BJ (cell line): Measurements from ENCODE around the gene LHFPL6. TPM values are rescaled to one million over a fixed set of nuclear protein-coding genes. Genes with fewer than 3 reads are reported as not detected.

Experiments
- CTCF ChIA-PET: fragments of 350-600 bp; formaldehyde crosslinking; extraction: SDS; loops from one replicate; lab custom pipeline; 2021; ENCODE audit warnings: antibody characterized with exemption, inconsistent platforms; lab: Yijun Ruan, JAX
- POLR2A ChIA-PET: fragments of 300-600 bp; sonication (Branson Sonifier 250); formaldehyde crosslinking; extraction: SDS; loops from one replicate; lab custom pipeline; 2021; ENCODE audit warnings: antibody characterized with exemption; lab: Charles Lee
- DNase-seq: peaks from one replicate; pipeline ENCODE4 v3.0.0-alpha.2; 2011; ENCODE audit warnings: low read depth
- H3K27me3 ChIP-seq: 2 replicates; pipeline ENCODE4 v1.6.0; 2011; ENCODE audit warnings: low read length; ENCODE audit not compliant: control insufficient read depth, insufficient read depth
- H3K36me3 ChIP-seq: 2 replicates; pipeline ENCODE4 v1.5.1; 2011; ENCODE audit warnings: low read length; ENCODE audit not compliant: control insufficient read depth, insufficient read depth
- H3K4me3 ChIP-seq: 2 replicates; pipeline ENCODE4 v1.5.1; 2011; ENCODE audit warnings: low read depth, mild to moderate bottlenecking, control low read depth, low read length
- polyA plus RNA-seq: library from polyadenylated mRNA; depleted of rRNA; stranded (reverse); fragments of >200 nt; gene quantifications from 2 replicates; pipeline ENCODE4 v1.2.3, GENCODE V29; 2011
- TF ChIP-seq, protein P1 (sequence below): IDR thresholded peaks from 2 replicates; pipeline ENCODE4 v1.5.1; 2011; ENCODE audit warnings: low read depth, mild to moderate bottlenecking, control low read depth, inconsistent platforms, low read length, moderate library complexity; ENCODE audit not compliant: insufficient read depth

Gene LHFPL6
- polyA plus RNA-seq, 1 experiment = 69.0 TPM

DNA sequence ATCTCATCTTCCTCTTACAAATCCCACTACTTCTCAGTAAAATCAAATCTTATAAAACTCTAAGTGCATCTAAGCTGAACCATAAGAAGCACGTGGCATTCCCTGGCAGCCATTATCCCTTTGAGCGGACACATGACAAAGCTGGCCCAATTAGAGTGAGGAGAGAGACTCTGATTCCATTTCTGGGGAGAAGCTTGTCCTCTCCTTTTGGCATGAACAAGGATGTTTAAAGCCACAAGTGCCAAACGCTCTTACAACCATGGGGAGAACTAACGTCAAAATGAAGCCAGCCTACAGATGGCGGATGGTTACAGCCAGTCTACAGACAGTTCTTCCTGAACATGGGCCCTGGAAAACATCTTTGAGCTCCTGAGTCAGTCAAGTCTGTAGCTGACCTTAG, 231.3 kb downstream of the LHFPL6 start:
- no peaks in the 10 kb centered on the region for H3K36me3 ChIP-seq
- no peak for DNase-seq
- TF ChIP-seq, protein P1, sequence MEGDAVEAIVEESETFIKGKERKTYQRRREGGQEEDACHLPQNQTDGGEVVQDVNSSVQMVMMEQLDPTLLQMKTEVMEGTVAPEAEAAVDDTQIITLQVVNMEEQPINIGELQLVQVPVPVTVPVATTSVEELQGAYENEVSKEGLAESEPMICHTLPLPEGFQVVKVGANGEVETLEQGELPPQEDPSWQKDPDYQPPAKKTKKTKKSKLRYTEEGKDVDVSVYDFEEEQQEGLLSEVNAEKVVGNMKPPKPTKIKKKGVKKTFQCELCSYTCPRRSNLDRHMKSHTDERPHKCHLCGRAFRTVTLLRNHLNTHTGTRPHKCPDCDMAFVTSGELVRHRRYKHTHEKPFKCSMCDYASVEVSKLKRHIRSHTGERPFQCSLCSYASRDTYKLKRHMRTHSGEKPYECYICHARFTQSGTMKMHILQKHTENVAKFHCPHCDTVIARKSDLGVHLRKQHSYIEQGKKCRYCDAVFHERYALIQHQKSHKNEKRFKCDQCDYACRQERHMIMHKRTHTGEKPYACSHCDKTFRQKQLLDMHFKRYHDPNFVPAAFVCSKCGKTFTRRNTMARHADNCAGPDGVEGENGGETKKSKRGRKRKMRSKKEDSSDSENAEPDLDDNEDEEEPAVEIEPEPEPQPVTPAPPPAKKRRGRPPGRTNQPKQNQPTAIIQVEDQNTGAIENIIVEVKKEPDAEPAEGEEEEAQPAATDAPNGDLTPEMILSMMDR = no peak
- no peak overlapping the region for H3K4me3 ChIP-seq
- no peaks in the 10 kb centered on the region for H3K27me3 ChIP-seq
- ChIA-PET CTCF (no interaction called here), POLR2A (no interaction called here)

DNA sequence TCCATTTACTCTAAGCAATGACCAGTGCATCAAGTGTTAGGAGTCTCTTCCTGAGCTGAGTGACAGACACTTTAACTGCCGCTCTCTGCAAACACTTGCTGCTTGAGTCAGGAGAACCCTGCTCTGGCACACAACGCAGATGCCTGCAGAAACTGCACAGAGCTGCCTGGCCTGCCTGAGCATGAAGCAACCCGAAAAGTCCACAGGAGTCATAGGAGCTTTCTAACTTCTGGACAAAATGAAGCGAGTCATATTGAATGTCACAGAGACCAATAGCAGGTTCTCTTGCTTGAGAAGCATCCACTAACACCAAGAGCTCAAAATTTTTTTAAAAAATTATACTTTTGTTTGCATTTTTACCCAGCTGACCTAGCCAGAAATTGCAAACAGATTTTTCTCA, 232.4 kb downstream of the LHFPL6 start:
- ChIA-PET POLR2A (no interaction called here), CTCF (interaction anchor here (0.6 to 1.3 kb wide), 3 partner anchors 242 to 1020 kb away, joined by 3 to 6 read pairs (median 3); no protein-coding TSS in a partner anchor)
- H3K36me3 ChIP-seq = no peaks in the 10 kb centered on the region
- no peaks in the 10 kb centered on the region for H3K27me3 ChIP-seq
- TF ChIP-seq, protein P1 = no peak
- no peak for DNase-seq
- no peak overlapping the region for H3K4me3 ChIP-seq

DNA sequence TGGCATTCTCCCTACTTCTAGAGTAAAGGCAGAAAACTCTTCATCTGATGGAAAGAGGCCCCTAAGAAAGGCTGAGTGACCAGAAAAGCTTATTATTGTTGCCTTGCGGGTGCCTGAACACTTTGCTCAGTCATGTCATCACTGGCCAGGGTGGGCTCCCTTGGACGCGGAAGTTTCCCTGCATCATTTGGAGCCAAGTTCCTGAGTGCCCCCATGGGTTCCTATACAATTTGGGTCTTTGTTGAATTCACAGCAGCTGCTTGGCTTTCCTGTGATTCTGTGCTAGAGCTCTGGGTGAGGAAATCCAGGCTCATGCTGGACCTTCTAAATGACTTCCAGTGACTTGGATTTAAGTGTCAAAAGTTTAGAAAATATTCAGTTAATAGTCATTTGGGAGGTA, 232.9 kb downstream of the LHFPL6 start:
- H3K27me3 ChIP-seq = no peaks in the 10 kb centered on the region
- H3K36me3 ChIP-seq = no peaks in the 10 kb centered on the region
- no peak overlapping the region for H3K4me3 ChIP-seq
- TF ChIP-seq, protein P1 = no peak
- CTCF ChIA-PET = interaction anchor here (0.6 to 1.3 kb wide), 2 partner anchors 242 to 318 kb away, joined by 3 to 6 read pairs; no protein-coding TSS in a partner anchor
- no peak for DNase-seq
- POLR2A ChIA-PET = no interaction called here

DNA sequence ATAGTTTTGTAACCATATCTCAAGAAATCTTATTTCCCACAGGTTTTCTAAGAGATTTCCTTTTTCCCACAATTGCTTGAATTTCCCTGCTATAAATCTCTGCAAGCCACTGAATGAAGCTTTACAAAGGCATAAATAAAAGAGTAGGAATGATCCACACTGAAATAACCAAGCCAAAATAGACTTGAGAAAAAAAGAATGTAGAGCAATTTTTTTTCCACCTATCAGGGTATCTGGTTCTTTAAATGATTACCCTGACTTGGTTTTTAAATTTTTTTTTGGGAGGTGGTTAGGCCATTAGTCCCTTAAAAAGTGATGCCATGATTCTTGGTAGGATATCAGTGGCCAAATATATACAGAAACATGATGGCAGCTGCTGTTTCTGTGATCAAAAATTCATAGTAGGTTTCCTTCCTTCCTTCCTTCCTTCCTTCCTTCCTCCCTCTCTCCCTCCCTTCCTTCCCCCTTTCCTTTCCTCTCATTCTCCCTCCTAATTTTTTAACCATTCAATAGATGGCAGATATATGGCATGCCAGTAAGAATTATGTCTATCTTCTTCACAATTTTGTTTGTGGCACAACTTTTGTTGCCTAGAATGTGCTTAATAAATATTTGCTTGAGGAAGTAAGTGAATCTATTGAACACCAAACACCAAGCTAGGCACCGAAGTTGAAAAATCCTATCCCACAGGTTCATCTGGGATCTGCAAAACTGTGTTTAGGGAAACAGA, 233.7 kb downstream of the LHFPL6 start:
- CTCF ChIA-PET = no interaction called here
- no peak for DNase-seq
- no peak overlapping the region for H3K4me3 ChIP-seq
- no peaks in the 10 kb centered on the region for H3K27me3 ChIP-seq
- H3K36me3 ChIP-seq = no peaks in the 10 kb centered on the region
- TF ChIP-seq, protein P1 = no peak
- POLR2A ChIA-PET = no interaction called here

DNA sequence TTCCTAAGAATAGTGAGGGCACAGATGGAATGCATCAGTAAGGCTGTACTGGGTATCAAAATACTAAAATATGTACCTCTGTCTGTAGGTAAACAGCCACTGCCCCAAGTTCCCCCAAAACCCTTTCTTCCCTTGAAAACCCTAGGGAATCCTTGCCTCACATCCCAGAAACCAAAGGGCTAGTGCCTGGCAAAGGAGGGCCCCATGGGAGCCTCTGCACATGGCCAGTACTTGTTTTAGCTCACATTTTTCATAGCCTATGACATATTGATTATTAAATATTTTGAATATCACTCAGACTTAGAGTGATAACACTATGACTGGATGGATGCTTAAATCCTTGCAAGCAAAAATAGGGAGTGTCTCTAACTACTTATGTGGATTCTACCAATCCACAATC, 237.1 kb downstream of the LHFPL6 start:
- TF ChIP-seq, protein P1 = no peak
- no peak overlapping the region for H3K4me3 ChIP-seq
- POLR2A ChIA-PET = no interaction called here
- H3K36me3 ChIP-seq = no peaks in the 10 kb centered on the region
- no peak for DNase-seq
- no peaks in the 10 kb centered on the region for H3K27me3 ChIP-seq
- CTCF ChIA-PET = interaction anchor here (0.8 kb wide), 1 partner anchor 27 kb away, joined by 3 read pairs; no protein-coding TSS in a partner anchor
